K562 (cell line): ENCODE measurements around the gene MPDZ. TPM values are rescaled to one million over a fixed set of nuclear protein-coding genes. Genes with fewer than 3 reads are reported as not detected.

Experiments
- DACH1 ChIP-seq: fragments of 450-650 bp; IDR thresholded peaks from 2 replicates; pipeline ENCODE4 v1.6.1; 2018; ENCODE audit not compliant: partially characterized antibody
- FOS ChIP-seq: IDR thresholded peaks from 3 replicates; pipeline ENCODE4 v1.6.1; 2011; ENCODE audit not compliant: insufficient read length; ENCODE audit errors: extremely low read depth
- FOSL1 ChIP-seq: fragments of 200-800 bp; sonication (Bioruptor generic); conservative IDR thresholded peaks from 2 replicates; pipeline ENCODE4 v1.6.1; 2016; ENCODE audit warnings: missing genetic modification characterization, missing compliant biosample characterization
- HMG20A ChIP-seq: fragments of 450-650 bp; formaldehyde crosslinking; conservative IDR thresholded peaks from 2 replicates; pipeline ENCODE4 v1.4.0; 2020; ENCODE audit warnings: mild to moderate bottlenecking, mixed read lengths
- HMG20B ChIP-seq: fragments of 250-450 bp; sonication (Bioruptor Pico); IDR thresholded peaks from 2 replicates; pipeline ENCODE4 v1.5.0; 2021; ENCODE audit warnings: mild to moderate bottlenecking
- KLF10 ChIP-seq: fragments of 250-450 bp; sonication (Bioruptor Pico); IDR thresholded peaks from 2 replicates; pipeline ENCODE4 v1.6.1; 2021; ENCODE audit warnings: matching md5 sums
- MAFF ChIP-seq: IDR thresholded peaks from 2 replicates; pipeline ENCODE4 v1.6.1; 2012; ENCODE audit warnings: low read length, improper control_type of control experiment
- MAFK ChIP-seq: IDR thresholded peaks from 2 replicates; pipeline ENCODE4 v1.6.1; 2011; ENCODE audit warnings: low read length, improper control_type of control experiment
- MTA1 ChIP-seq: fragments of 450-650 bp; IDR thresholded peaks from 2 replicates; pipeline ENCODE4 v1.6.1; 2017; ENCODE audit warnings: borderline replicate concordance
- NFE2 ChIP-seq: IDR thresholded peaks from 2 replicates; pipeline ENCODE4 v1.6.1; 2014; ENCODE audit warnings: antibody characterized with exemption, low read depth
- NFE2L1 ChIP-seq: fragments of 450-650 bp; IDR thresholded peaks from 2 replicates; pipeline ENCODE4 v1.6.1; 2016; ENCODE audit warnings: missing genetic modification characterization, low read depth, mild to moderate bottlenecking, missing compliant biosample characterization, moderate library complexity, borderline replicate concordance
- NFIX ChIP-seq: fragments of 250-450 bp; sonication (Bioruptor Pico); IDR thresholded peaks from 2 replicates; pipeline ENCODE4 v1.4.0; 2020; ENCODE audit warnings: low read depth, mild to moderate bottlenecking, moderate library complexity
- PKNOX1 ChIP-seq: fragments of 450-650 bp; IDR thresholded peaks from 2 replicates; pipeline ENCODE4 v1.6.1; 2016
- POLR2AphosphoS2 ChIP-seq: IDR thresholded peaks from 2 replicates; pipeline ENCODE4 v1.6.1; 2012; ENCODE audit warnings: low read length, improper control_type of control experiment
- SMARCA4 ChIP-seq: fragments of 450-650 bp; IDR thresholded peaks from 2 replicates; pipeline ENCODE4 v1.6.1; 2016
- SRSF3 ChIP-seq: fragments of 200-400 bp; formaldehyde crosslinking; IDR thresholded peaks from 2 replicates; pipeline ENCODE4 v1.6.1; 2016; ENCODE audit warnings: mild to moderate bottlenecking, low read length, moderate library complexity; ENCODE audit not compliant: insufficient read depth
- ZBTB11 ChIP-seq, 3 experiments: fragments of 200-800 bp in 1 of 3; fragments of 250-450 bp in 1 of 3; fragments of 450-650 bp in 1 of 3; sonication (Bioruptor Pico) in 1 of 3; sonication (Bioruptor generic) in 1 of 3; formaldehyde crosslinking in 1 of 3; IDR thresholded peaks; 2 replicates each; pipeline versions ENCODE4 v1.6.1 to v1.8.0; 2016 to 2022; ENCODE audit warnings: mild to moderate bottlenecking in 2 of 3, missing genetic modification characterization in 2 of 3, missing compliant biosample characterization in 1 of 3, moderate library complexity in 1 of 3
- ZNF347 ChIP-seq: fragments of 450-650 bp; formaldehyde crosslinking; IDR thresholded peaks from 2 replicates; pipeline ENCODE4 v1.4.0; 2020; ENCODE audit warnings: low read depth, mild to moderate bottlenecking, moderate library complexity
- polyA plus RNA-seq, 8 experiments: library from polyadenylated mRNA; depleted of rRNA in 4 of 8; stranded (reverse) in 5 of 8; unstranded in 3 of 8; fragments of >200 nt; fragmentation: Nextera tagmentation in 2 of 8; fragmentation: Illumina TruSeq in 1 of 8; extraction: Ambion mirVana in 2 of 8; extraction: Trizol in 1 of 8; gene quantifications; 2 replicates each; pipeline versions ENCODE4 v1.2.1 to v1.2.3, GENCODE V29; 2011 to 2014; ENCODE audit warnings: inconsistent platforms in 1 of 8, missing spikeins in 1 of 8
- total RNA-seq, 7 experiments: library from RNA; depleted of rRNA in 6 of 7; stranded (reverse); fragments of >200 nt in 6 of 7; fragmentation: Illumina TruSeq in 2 of 7; extraction: Trizol in 2 of 7; gene quantifications; 2 replicates each; pipeline versions ENCODE4 v1.2.1 to v1.2.3, GENCODE V29; 2011 to 2021; ENCODE audit warnings: low replicate concordance in 1 of 7
- TF ChIP-seq, protein P1 (sequence below): fragments of 450-650 bp; IDR thresholded peaks from 2 replicates; pipeline ENCODE4 v1.6.1; 2018; ENCODE audit not compliant: partially characterized antibody
- TF ChIP-seq, protein P2 (sequence below): fragments of 250-450 bp; sonication (Bioruptor Pico); IDR thresholded peaks from 2 replicates; pipeline ENCODE4 v1.4.0; 2020

MPDZ gene
- total and polyA plus RNA-seq, 9 of the 15 experiments (the other 6 are each of a cell fraction or from before 2014, with no cell fraction given): 3.9 to 13.2 (median 5.7) TPM

- TF ChIP-seq ZBTB11 (CRISPR knock-in tag; IDR thresholded peaks at IDR 0.05) (no peak), KLF10 (no peak), MAFF (no peak; the same call in 1 of the 2 replicates), SMARCA4 (peak; percentile 62), HMG20B (CRISPR knock-in tag) (no peak), NFE2L1 (tag) (no peak), POLR2AphosphoS2 (no peak), SRSF3 (no peak), DACH1 (peak; percentile 37), MTA1 (no peak), PKNOX1 (0 out of 2 replicates have a peak, but pooled peaks have one; percentile 4), FOS (peak; percentile 8), NFIX (CRISPR knock-in tag) (no peak), MAFK (peak; percentile 33; the same call in 1 of the 2 replicates), FOSL1 (tag) (peak; percentile 72; the same call in 1 of the 2 replicates), ZNF347 (CRISPR knock-in tag) (no peak), HMG20A (CRISPR knock-in tag) (no peak), NFE2 (peak; percentile 57)
- TF ChIP-seq, protein P1, sequence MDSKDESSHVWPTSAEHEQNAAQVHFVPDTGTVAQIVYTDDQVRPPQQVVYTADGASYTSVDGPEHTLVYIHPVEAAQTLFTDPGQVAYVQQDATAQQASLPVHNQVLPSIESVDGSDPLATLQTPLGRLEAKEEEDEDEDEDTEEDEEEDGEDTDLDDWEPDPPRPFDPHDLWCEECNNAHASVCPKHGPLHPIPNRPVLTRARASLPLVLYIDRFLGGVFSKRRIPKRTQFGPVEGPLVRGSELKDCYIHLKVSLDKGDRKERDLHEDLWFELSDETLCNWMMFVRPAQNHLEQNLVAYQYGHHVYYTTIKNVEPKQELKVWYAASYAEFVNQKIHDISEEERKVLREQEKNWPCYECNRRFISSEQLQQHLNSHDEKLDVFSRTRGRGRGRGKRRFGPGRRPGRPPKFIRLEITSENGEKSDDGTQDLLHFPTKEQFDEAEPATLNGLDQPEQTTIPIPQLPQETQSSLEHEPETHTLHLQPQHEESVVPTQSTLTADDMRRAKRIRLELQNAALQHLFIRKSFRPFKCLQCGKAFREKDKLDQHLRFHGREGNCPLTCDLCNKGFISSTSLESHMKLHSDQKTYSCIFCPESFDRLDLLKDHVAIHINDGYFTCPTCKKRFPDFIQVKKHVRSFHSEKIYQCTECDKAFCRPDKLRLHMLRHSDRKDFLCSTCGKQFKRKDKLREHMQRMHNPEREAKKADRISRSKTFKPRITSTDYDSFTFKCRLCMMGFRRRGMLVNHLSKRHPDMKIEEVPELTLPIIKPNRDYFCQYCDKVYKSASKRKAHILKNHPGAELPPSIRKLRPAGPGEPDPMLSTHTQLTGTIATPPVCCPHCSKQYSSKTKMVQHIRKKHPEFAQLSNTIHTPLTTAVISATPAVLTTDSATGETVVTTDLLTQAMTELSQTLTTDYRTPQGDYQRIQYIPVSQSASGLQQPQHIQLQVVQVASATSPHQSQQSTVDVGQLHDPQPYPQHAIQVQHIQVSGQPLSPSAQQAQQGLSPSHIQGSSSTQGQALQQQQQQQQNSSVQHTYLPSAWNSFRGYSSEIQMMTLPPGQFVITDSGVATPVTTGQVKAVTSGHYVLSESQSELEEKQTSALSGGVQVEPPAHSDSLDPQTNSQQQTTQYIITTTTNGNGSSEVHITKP: no peak
- TF ChIP-seq, protein P2, sequence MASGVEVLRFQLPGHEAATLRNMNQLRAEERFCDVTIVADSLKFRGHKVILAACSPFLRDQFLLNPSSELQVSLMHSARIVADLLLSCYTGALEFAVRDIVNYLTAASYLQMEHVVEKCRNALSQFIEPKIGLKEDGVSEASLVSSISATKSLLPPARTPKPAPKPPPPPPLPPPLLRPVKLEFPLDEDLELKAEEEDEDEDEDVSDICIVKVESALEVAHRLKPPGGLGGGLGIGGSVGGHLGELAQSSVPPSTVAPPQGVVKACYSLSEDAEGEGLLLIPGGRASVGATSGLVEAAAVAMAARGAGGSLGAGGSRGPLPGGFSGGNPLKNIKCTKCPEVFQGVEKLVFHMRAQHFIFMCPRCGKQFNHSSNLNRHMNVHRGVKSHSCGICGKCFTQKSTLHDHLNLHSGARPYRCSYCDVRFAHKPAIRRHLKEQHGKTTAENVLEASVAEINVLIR: no peak
These were observed 11.7 kb downstream of the MPDZ start (continued) for GRCh38 chr9:13267743-13268142.
